Gastroesophageal sphincter (tissue), 4 donors: ENCODE data around the gene FAM32A. TPM values are rescaled to one million over a fixed set of nuclear protein-coding genes. Genes with fewer than 3 reads are reported as not detected.

Experiments
- ATAC-seq: fragments of 150-250 bp; one replicate; pipeline ENCODE4 v1.9.1; 2016; ENCODE audit warnings: mild to moderate bottlenecking, moderate library complexity
- H3K27ac ChIP-seq, 4 donors: fragments of 200-600 bp; sonication (generic) in 3 of 4; 1 replicate in 3 of 4; 2 replicates in 1 of 4; pipeline ENCODE4 v1.5.1; 2016 to 2019
- H3K27me3 ChIP-seq: fragments of 200-600 bp; sonication (generic); one replicate; pipeline ENCODE4 v1.5.1; 2019
- H3K36me3 ChIP-seq, 2 donors: fragments of 200-600 bp; sonication (generic); one replicate each; pipeline ENCODE4 v1.5.1; 2019; ENCODE audit warnings: control low read depth in 1 of 2
- H3K4me1 ChIP-seq, 3 donors: fragments of 200-600 bp; sonication (generic); 1 replicate in 2 of 3; 2 replicates in 1 of 3; pipeline ENCODE4 v1.5.1; 2016 to 2019; ENCODE audit warnings: control low read depth in 2 of 3
- H3K4me3 ChIP-seq, 2 donors: fragments of 200-600 bp; sonication (generic); one replicate each; pipeline ENCODE4 v1.5.1; 2019; ENCODE audit warnings: mild to moderate bottlenecking in 1 of 2, moderate library complexity in 1 of 2
- H3K9me3 ChIP-seq, 3 donors: fragments of 200-600 bp; sonication (generic); one replicate each; pipeline ENCODE4 v1.5.1; 2017 to 2019; ENCODE audit warnings: control low read depth in 2 of 3
- CTCF ChIP-seq, 4 experiments: fragments of 200-600 bp in 2 of 4; fragments of 450-650 bp in 2 of 4; sonication (generic) in 1 of 4; IDR thresholded peaks; one replicate each; pipeline ENCODE4 v1.5.1; 2017 to 2019; ENCODE audit warnings: antibody characterized with exemption in 4 of 4, mild to moderate bottlenecking in 2 of 4, moderate library complexity in 2 of 4
- EP300 ChIP-seq: sonication (generic); formaldehyde crosslinking; IDR thresholded peaks from one replicate; pipeline ENCODE4 v1.6.1; 2017; ENCODE audit warnings: antibody characterized with exemption, mild to moderate bottlenecking
- POLR2A ChIP-seq, 2 donors: fragments of 450-650 bp; IDR thresholded peaks; one replicate each; pipeline ENCODE4 v1.6.1; 2017; ENCODE audit warnings: antibody characterized with exemption in 2 of 2, mild to moderate bottlenecking in 2 of 2, moderate library complexity in 1 of 2
- POLR2AphosphoS5 ChIP-seq: sonication (generic); formaldehyde crosslinking; IDR thresholded peaks from one replicate; pipeline ENCODE4 v1.6.1; 2017; ENCODE audit warnings: antibody characterized with exemption
- WGBS, 2 donors: methylation state at CpG; one replicate each; pipeline ENCODE4 v1.1.5; 2018; ENCODE audit warnings: low coverage in 1 of 2; 5-methylcytosine and 5-hydroxymethylcytosine counted together
- total RNA-seq, 4 donors: library from RNA; depleted of rRNA; stranded (reverse); fragments of >200 nt; gene quantifications; one replicate each; pipeline ENCODE4 v1.1.0, GENCODE V29; 2016

Gene FAM32A
- total RNA-seq, 4 donors from 2014 or later, result 90.1 to 126 (median 104) TPM

- Histone ChIP-seq H3K4me1 (no peaks in the 10 kb centered on the region), H3K36me3 (no peaks in the 10 kb centered on the region), H3K27ac (no peak overlapping the region), H3K27me3 (no peaks in the 10 kb centered on the region), H3K9me3 (no peaks in the 10 kb centered on the region), H3K4me3 (no peak overlapping the region)
- WGBS, 2 donors, result 85 to 100% methylated on average over 3 to 4 of the region's 10 CpGs
- no peak for ATAC-seq
- TF ChIP-seq POLR2AphosphoS5, result no peak
- TF ChIP-seq CTCF (IDR thresholded peaks at IDR 0.05), result no peak
- no peak for TF ChIP-seq EP300
- no peak for TF ChIP-seq POLR2A (IDR thresholded peaks at IDR 0.05)
Observed at GRCh38 chr19:16157601-16158000, 27.6 kb upstream of the FAM32A start.

- TF ChIP-seq CTCF (IDR thresholded peaks at IDR 0.05) (no peak), POLR2AphosphoS5 (no peak), POLR2A (IDR thresholded peaks at IDR 0.05) (no peak), EP300 (no peak)
- no peak for ATAC-seq
- no peaks in the 10 kb centered on the region for H3K4me1 ChIP-seq
Observed at GRCh38 chr19:16159655-16160054, 25.6 kb upstream of the FAM32A start.

DNA sequence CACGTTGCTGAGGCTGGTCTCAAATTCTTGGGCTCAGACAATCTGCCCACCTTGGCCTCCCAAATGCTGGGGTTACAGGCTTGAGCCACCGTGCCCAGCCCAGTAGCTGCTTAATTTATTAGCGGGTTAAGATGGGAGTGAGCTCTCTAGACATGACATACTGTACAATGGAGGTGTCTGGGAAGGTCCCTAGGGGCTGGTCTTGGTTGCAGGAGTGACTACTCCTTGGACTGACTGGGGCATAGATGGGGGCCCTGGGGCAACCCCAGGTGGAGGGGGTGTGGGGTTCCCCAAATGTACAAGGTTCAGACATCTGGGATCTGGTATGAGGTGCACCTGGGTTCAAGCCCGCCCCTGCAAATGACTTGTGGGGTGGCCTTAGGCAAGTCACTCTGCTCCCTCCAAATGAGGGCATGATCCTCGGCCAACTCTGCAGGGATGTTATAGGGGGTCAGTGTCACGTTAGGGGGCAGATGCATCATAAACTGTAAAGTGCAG, 24.7 kb upstream of the FAM32A start:
- no peak overlapping the region for H3K27ac ChIP-seq
- no peak for ATAC-seq
- TF ChIP-seq EP300, result no peak
- TF ChIP-seq CTCF (IDR thresholded peaks at IDR 0.05), result no peak
- TF ChIP-seq POLR2AphosphoS5, result no peak
- no peak for TF ChIP-seq POLR2A (IDR thresholded peaks at IDR 0.05)
- H3K27me3 ChIP-seq, result no peaks in the 10 kb centered on the region
- no peaks in the 10 kb centered on the region for H3K9me3 ChIP-seq
- no peaks in the 10 kb centered on the region for H3K4me1 ChIP-seq
- no peak overlapping the region for H3K4me3 ChIP-seq
- 23 to 57% methylated on average over 1 to 2 of the region's 6 CpGs for WGBS, 2 donors
- no peaks in the 10 kb centered on the region for H3K36me3 ChIP-seq

More at GRCh38 chr19:16159655-16160054, 25.6 kb upstream of the FAM32A start:
- H3K36me3 ChIP-seq, result no peaks in the 10 kb centered on the region
- no peaks in the 10 kb centered on the region for H3K9me3 ChIP-seq
- no peaks in the 10 kb centered on the region for H3K27me3 ChIP-seq
- 77 to 80% methylated on average over 1 to 5 of the region's 5 CpGs for WGBS, 2 donors
- H3K27ac ChIP-seq, result no peak overlapping the region
- no peak overlapping the region for H3K4me3 ChIP-seq

DNA sequence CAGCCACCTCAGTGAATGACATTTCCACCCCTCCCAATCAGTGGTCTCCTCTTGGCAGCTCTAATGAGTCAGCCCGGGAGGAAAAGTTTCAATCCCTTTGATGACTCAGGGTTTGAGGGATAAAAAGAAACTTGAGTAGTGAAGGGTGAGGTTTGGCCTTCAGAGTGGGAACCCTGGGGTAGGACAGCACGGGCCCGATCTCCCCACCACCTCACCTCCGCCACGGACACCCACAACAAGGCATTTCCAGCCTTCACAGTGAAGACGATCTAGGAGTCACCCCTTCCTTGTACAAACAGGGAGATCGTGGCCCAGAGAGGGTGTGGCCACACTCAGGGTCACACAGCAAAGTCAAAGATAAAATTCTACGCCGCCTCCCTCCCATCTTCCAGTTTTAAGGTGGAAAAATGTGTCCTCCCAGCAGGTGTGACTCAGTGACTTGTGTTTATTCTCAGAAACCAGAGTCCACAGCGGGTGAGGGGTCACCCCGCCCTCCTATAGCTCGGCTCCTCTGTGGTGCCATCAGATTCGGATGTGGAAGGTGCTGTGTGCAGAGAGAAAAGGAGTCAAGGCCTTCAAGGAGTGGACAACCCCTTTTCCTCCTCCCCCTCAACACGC, 24.2 kb upstream of the FAM32A start:
- ATAC-seq, result no peak
- no peak overlapping the region for H3K4me3 ChIP-seq
- no peaks in the 10 kb centered on the region for H3K36me3 ChIP-seq
- no peak overlapping the region for H3K27ac ChIP-seq
- WGBS, 2 donors, result 20 to 73% methylated on average over 1 to 12 of the region's 14 CpGs
- H3K4me1 ChIP-seq, result no peaks in the 10 kb centered on the region
- TF ChIP-seq CTCF (IDR thresholded peaks at IDR 0.05), result no peak
- TF ChIP-seq POLR2A (IDR thresholded peaks at IDR 0.05), result no peak
- no peak for TF ChIP-seq EP300
- no peak for TF ChIP-seq POLR2AphosphoS5
- H3K9me3 ChIP-seq, result no peaks in the 10 kb centered on the region
- no peaks in the 10 kb centered on the region for H3K27me3 ChIP-seq

DNA sequence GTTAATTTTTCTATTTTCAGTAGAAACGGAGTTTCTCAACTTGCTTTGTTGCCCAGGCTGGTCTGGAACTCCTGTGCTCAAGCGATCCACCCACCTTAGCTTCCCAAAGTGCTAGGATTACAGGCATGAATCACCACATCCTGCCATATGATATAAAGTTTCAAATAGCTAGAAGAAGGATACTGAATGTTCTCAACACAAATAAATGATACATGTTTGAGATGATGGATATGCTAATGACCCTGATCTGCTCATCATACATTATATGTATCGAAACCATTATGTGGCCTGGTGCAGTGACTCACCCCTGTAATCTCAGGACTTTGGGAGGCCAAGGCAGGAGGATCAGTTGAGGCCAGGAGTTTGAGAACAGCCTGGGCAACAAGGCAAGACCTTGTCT, 23.4 kb upstream of the FAM32A start:
- Histone ChIP-seq H3K27me3 (no peaks in the 10 kb centered on the region), H3K4me1 (no peaks in the 10 kb centered on the region), H3K27ac (no peak overlapping the region), H3K9me3 (no peaks in the 10 kb centered on the region), H3K36me3 (no peaks in the 10 kb centered on the region), H3K4me3 (no peak overlapping the region)
- no peak for ATAC-seq
- TF ChIP-seq CTCF (IDR thresholded peaks at IDR 0.05) (no peak), POLR2AphosphoS5 (no peak), EP300 (no peak), POLR2A (IDR thresholded peaks at IDR 0.05) (no peak)
- WGBS, 2 donors, result 67 to 75% methylated on average over 2 of the region's 3 CpGs
